GM12873 (cell line): ENCODE data around the gene XRRA1.

Experiments used
- CTCF ChIP-seq: IDR thresholded peaks from 2 replicates; pipeline ENCODE4 v1.5.1; 2012; ENCODE audit warnings: low read depth, mild to moderate bottlenecking, moderate library complexity, low read length, control low read depth; ENCODE audit not compliant: insufficient read depth; ENCODE audit errors: missing control alignments

XRRA1 gene

DNA sequence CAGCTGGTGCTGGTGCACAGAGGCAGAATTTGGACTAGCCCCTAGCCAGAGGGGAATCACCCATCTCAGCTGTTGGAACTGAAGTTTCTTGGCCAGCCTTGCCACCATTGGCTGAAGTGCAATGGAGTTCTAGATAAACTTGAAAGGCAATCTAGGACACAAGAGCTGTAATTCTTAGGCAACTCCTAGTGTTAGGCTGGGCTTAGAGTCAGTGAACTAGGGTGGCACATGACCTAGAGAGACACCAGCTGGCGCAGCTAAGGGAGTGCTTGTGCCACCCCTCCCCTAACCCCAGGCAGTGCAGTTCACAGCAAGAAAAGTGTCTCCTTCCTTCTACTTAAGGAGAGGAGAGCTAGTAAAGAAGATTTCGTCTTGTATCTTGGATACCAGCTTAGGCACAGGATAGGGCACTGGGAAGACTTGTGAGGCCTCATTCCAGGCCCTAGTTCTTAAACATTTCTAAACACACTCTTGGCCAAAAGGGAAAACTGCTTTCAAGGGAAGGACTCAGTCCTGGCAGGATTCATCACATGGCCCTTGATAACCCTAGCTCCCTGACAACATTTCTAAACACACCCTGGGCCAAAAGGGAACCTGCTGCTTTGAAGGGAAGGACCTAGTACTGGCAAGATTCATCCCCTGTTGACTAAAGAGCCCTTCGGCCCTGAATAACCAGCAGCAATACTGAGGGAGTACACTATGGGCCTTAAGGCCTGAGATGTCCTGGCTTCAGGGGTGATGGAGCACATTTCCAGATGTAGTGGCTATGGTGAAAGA, 53.4 kb downstream of the XRRA1 start:
- TF ChIP-seq CTCF: no peak

GRCh38 chr11:74877132-74877531, 71.8 kb downstream of the XRRA1 start:
- TF ChIP-seq CTCF: peak; percentile 57

DNA sequence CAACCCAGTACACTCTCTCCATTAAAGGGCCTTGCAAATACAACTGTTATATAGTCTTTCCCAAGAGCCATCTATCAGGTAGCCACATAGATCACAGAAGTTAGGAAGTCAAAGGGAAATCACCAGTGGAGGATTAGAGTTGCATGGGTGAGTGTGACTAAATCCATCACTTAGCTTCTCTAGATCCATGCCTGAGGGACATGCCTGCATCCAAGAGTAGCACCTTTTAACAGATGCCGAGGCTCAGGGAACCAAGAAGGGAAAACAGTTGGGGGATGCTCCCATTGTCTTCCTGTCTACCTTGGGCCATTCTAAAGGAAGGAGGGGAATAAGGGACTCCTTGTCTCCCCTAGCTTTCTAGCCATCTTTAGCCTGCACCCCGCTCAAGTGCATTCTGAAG, 77.9 kb downstream of the XRRA1 start:
- TF ChIP-seq CTCF: no peak

- peak; percentile 59 for TF ChIP-seq CTCF
Observed at GRCh38 chr11:74870485-74870884, 78.4 kb downstream of the XRRA1 start.

GRCh38 chr11:74866557-74866956, 82.3 kb downstream of the XRRA1 start:
- TF ChIP-seq CTCF: no peak

- TF ChIP-seq CTCF: no peak
Observed at GRCh38 chr11:74863410-74863809, 85.5 kb downstream of the XRRA1 start.

- TF ChIP-seq CTCF: no peak
Observed at GRCh38 chr11:74860743-74861142, 88.1 kb downstream of the XRRA1 start.
